IMR-90 (cell line): ENCODE results near the gene LYRM9. TPM values are rescaled to one million over a fixed set of nuclear protein-coding genes. Genes with fewer than 3 reads are reported as not detected.

Experiments
- ATAC-seq: fragments of 200-7000 bp; cut with Tn5 transposase; 2 replicates; pipeline ENCODE4 v1.9.1; 2020; ENCODE audit warnings: low read depth, mild to moderate bottlenecking, moderate library complexity
- BruUV-seq: library from RNA; stranded (reverse); fragments of 400-500 nt; replicated peaks from 2 replicates; lab custom pipeline; 2021; lab: Mats Ljungman, UMichigan
- CTCF ChIA-PET: fragments of 300-600 bp; formaldehyde crosslinking; extraction: SDS; loops from one replicate; lab custom pipeline; 2021; ENCODE audit warnings: antibody characterized with exemption; lab: Yijun Ruan, JAX
- POLR2A ChIA-PET: fragments of 300-600 bp; sonication (Branson Sonifier 250); formaldehyde crosslinking; loops from one replicate; lab custom pipeline; 2022; ENCODE audit warnings: antibody characterized with exemption; ENCODE audit not compliant: unreplicated experiment; lab: Charles Lee
- DNase-seq: peaks from one replicate; pipeline ENCODE4 v3.0.0; 2013
- H2AFZ ChIP-seq: replicated peaks from 2 replicates; pipeline ENCODE3; 2013; ENCODE audit warnings: low read length, mild to moderate bottlenecking; ENCODE audit not compliant: poor library complexity
- H2AK5ac ChIP-seq: 2 replicates; pipeline ENCODE4 v1.6.1; 2013; ENCODE audit warnings: low read depth, low read length, inconsistent platforms
- H2AK9ac ChIP-seq: replicated peaks from 2 replicates; pipeline ENCODE3; 2013; ENCODE audit warnings: mild to moderate bottlenecking, low read depth, low read length, moderate library complexity; ENCODE audit not compliant: poor library complexity
- H2BK120ac ChIP-seq: 2 replicates; pipeline ENCODE4 v1.6.1; 2013; ENCODE audit warnings: low read depth, low read length, inconsistent platforms
- H2BK15ac ChIP-seq: 3 replicates; pipeline ENCODE4 v1.6.1; 2013; ENCODE audit warnings: low read depth, low read length, inconsistent platforms
- H2BK20ac ChIP-seq: 2 replicates; pipeline ENCODE4 v1.6.1; 2013; ENCODE audit warnings: low read depth, mild to moderate bottlenecking, inconsistent platforms, low read length, moderate library complexity
- H2BK5ac ChIP-seq: 2 replicates; pipeline ENCODE4 v1.6.1; 2013; ENCODE audit warnings: mild to moderate bottlenecking, low read depth, low read length, inconsistent platforms; ENCODE audit not compliant: poor library complexity, severe bottlenecking
- H3K14ac ChIP-seq: replicated peaks from 2 replicates; pipeline ENCODE4 v1.6.1; 2013; ENCODE audit warnings: low read depth, low read length, inconsistent platforms
- H3K18ac ChIP-seq: 2 replicates; pipeline ENCODE4 v1.6.1; 2013; ENCODE audit warnings: low read depth, low read length, control low read depth
- H3K23ac ChIP-seq: 2 replicates; pipeline ENCODE4 v1.6.1; 2013; ENCODE audit warnings: low read depth, low read length, inconsistent platforms
- H3K27ac ChIP-seq: 2 replicates; pipeline ENCODE4 v1.5.1; 2013; ENCODE audit warnings: mild to moderate bottlenecking, control low read depth, low read length; ENCODE audit not compliant: insufficient read depth
- H3K27me3 ChIP-seq: 2 replicates; pipeline ENCODE4 v1.6.1; 2013; ENCODE audit warnings: low read length; ENCODE audit not compliant: control insufficient read depth, insufficient read depth
- H3K36me3 ChIP-seq: 2 replicates; pipeline ENCODE4 v1.6.1; 2013; ENCODE audit warnings: low read length, mixed read lengths; ENCODE audit not compliant: control insufficient read depth, insufficient read depth
- H3K4ac ChIP-seq: 2 replicates; pipeline ENCODE4 v1.6.1; 2013; ENCODE audit warnings: low read depth, low read length, inconsistent platforms
- H3K4me1 ChIP-seq: 2 replicates; pipeline ENCODE4 v1.6.1; 2013; ENCODE audit warnings: low read length, mixed read lengths; ENCODE audit not compliant: control insufficient read depth, insufficient read depth
- H3K4me2 ChIP-seq: 2 replicates; pipeline ENCODE4 v1.6.1; 2013; ENCODE audit warnings: low read depth, mild to moderate bottlenecking, control low read depth, low read length, moderate library complexity
- H3K4me3 ChIP-seq: 2 replicates; pipeline ENCODE4 v1.5.1; 2013; ENCODE audit warnings: low read depth, mild to moderate bottlenecking, control low read depth, low read length, moderate library complexity; ENCODE audit not compliant: insufficient read depth
- H3K56ac ChIP-seq: 2 replicates; pipeline ENCODE4 v1.6.1; 2013; ENCODE audit warnings: low read length, inconsistent platforms; ENCODE audit not compliant: insufficient read depth; ENCODE audit errors: extremely low read depth
- H3K79me1 ChIP-seq, 2 experiments: 2 replicates each; pipeline ENCODE4 v1.6.1; 2013; ENCODE audit warnings: low read length in 2 of 2, inconsistent platforms in 1 of 2, low read depth in 1 of 2
- H3K9ac ChIP-seq: 2 replicates; pipeline ENCODE4 v1.6.1; 2013; ENCODE audit warnings: low read depth, low read length, control low read depth
- H3K9me1 ChIP-seq: 2 replicates; pipeline ENCODE4 v1.6.1; 2013; ENCODE audit warnings: low read length, inconsistent platforms; ENCODE audit not compliant: insufficient read depth
- H3K9me3 ChIP-seq: 2 replicates; pipeline ENCODE4 v1.6.1; 2013; ENCODE audit warnings: low read length; ENCODE audit not compliant: control insufficient read depth, insufficient read depth
- H4K20me1 ChIP-seq: 2 replicates; pipeline ENCODE4 v1.6.1; 2013; ENCODE audit warnings: low read length, inconsistent platforms; ENCODE audit not compliant: insufficient read depth
- H4K5ac ChIP-seq: 2 replicates; pipeline ENCODE4 v1.6.1; 2013; ENCODE audit warnings: mild to moderate bottlenecking, low read depth, low read length, control low read depth
- H4K8ac ChIP-seq, 2 experiments: 2 replicates each; pipeline ENCODE4 v1.6.1; 2013; ENCODE audit warnings: low read depth in 2 of 2, low read length in 2 of 2, control low read depth in 1 of 2, inconsistent platforms in 1 of 2
- H4K91ac ChIP-seq: 2 replicates; pipeline ENCODE4 v1.6.1; 2013; ENCODE audit warnings: low read depth, low read length, inconsistent platforms; ENCODE audit not compliant: insufficient read depth
- BHLHE40 ChIP-seq: fragments of 150-350 bp; IDR thresholded peaks from 2 replicates; pipeline ENCODE4 v1.6.1; 2016; ENCODE audit warnings: mild to moderate bottlenecking, low read depth, low read length
- CEBPB ChIP-seq: IDR thresholded peaks from 2 replicates; pipeline ENCODE4 v1.6.1; 2012; ENCODE audit warnings: low read depth, low read length, improper control_type of control experiment
- CHD1 ChIP-seq: IDR thresholded peaks from 2 replicates; pipeline ENCODE4 v1.6.1; 2012; ENCODE audit warnings: low read depth, low read length, improper control_type of control experiment
- CTCF ChIP-seq: conservative IDR thresholded peaks from 2 replicates; pipeline ENCODE4 v1.5.1; 2012; ENCODE audit warnings: mild to moderate bottlenecking, low read depth, low read length, improper control_type of control experiment
- ELK1 ChIP-seq: fragments of 150-350 bp; IDR thresholded peaks from 2 replicates; pipeline ENCODE4 v1.6.1; 2016; ENCODE audit warnings: low read depth, mild to moderate bottlenecking, low read length, moderate library complexity, borderline replicate concordance
- FOS ChIP-seq: fragments of 150-350 bp; IDR thresholded peaks from 2 replicates; pipeline ENCODE4 v1.6.1; 2016; ENCODE audit warnings: low read depth, low read length
- MAFK ChIP-seq: IDR thresholded peaks from 2 replicates; pipeline ENCODE4 v1.6.1; 2012; ENCODE audit warnings: low read depth, low read length, improper control_type of control experiment
- MAZ ChIP-seq: IDR thresholded peaks from 2 replicates; pipeline ENCODE4 v1.6.1; 2012; ENCODE audit warnings: low read depth, mild to moderate bottlenecking, low read length, improper control_type of control experiment, moderate library complexity, borderline replicate concordance
- MXI1 ChIP-seq: IDR thresholded peaks from 2 replicates; pipeline ENCODE4 v1.6.1; 2012; ENCODE audit warnings: low read depth, mild to moderate bottlenecking, low read length, moderate library complexity, borderline replicate concordance
- NFE2L2 ChIP-seq: fragments of 150-350 bp; IDR thresholded peaks from 2 replicates; pipeline ENCODE4 v1.6.1; 2016; ENCODE audit warnings: low read depth, mild to moderate bottlenecking, low read length
- RCOR1 ChIP-seq: IDR thresholded peaks from 2 replicates; pipeline ENCODE4 v1.6.1; 2012; ENCODE audit warnings: mild to moderate bottlenecking, low read length, improper control_type of control experiment; ENCODE audit not compliant: insufficient replicate concordance
- SMC3 ChIP-seq: fragments of 150-350 bp; IDR thresholded peaks from 2 replicates; pipeline ENCODE4 v1.6.1; 2016; ENCODE audit warnings: low read depth, mild to moderate bottlenecking, antibody characterized with exemption, low read length, moderate library complexity
- WGBS, 2 experiments: methylation state at CpG; one replicate each; pipeline versions ENCODE4 v1.1.5 to v1.1.7; 2013; ENCODE audit warnings: missing lambda C conversion rate in 2 of 2; ENCODE audit not compliant: insufficient read length in 1 of 2; ENCODE audit errors: extremely low coverage in 2 of 2; 5-methylcytosine and 5-hydroxymethylcytosine counted together
- dilution Hi-C: fragments of 300-500 bp; cut with HindIII; formaldehyde crosslinking; loops from one replicate; pipeline ENCODE4 v1.14.3; 2018; ENCODE audit warnings: low sequenced_read_pairs; ENCODE audit not compliant: unreplicated experiment
- in situ Hi-C: fragments of 300-500 bp; cut with MboI; formaldehyde crosslinking; loops from 3 replicates; pipeline ENCODE4 v1.14.3; 2019; ENCODE audit warnings: low sequenced_read_pairs, inconsistent platforms, mixed read lengths
- intact Hi-C: fragments of 100-400 bp; cut with micrococcal nuclease; formaldehyde crosslinking; loops from 2 replicates; pipeline ENCODE4 v1.10.0; 2022
- polyA plus RNA-seq, 3 experiments: library from polyadenylated mRNA; depleted of rRNA; stranded (reverse); fragments of >200 nt; gene quantifications; 2 replicates each; pipeline ENCODE4 v1.2.3, GENCODE V29; 2012; ENCODE audit warnings: low replicate concordance in 1 of 3
- total RNA-seq: library from RNA; depleted of rRNA; stranded (reverse); fragments of >200 nt; gene quantifications from 2 replicates; pipeline ENCODE4 v1.2.3, GENCODE V29; 2012

LYRM9 gene
- total and polyA plus RNA-seq, 2 of the 4 experiments (the other 2 are of a cell fraction), result 3.2 to 4.8 TPM

DNA sequence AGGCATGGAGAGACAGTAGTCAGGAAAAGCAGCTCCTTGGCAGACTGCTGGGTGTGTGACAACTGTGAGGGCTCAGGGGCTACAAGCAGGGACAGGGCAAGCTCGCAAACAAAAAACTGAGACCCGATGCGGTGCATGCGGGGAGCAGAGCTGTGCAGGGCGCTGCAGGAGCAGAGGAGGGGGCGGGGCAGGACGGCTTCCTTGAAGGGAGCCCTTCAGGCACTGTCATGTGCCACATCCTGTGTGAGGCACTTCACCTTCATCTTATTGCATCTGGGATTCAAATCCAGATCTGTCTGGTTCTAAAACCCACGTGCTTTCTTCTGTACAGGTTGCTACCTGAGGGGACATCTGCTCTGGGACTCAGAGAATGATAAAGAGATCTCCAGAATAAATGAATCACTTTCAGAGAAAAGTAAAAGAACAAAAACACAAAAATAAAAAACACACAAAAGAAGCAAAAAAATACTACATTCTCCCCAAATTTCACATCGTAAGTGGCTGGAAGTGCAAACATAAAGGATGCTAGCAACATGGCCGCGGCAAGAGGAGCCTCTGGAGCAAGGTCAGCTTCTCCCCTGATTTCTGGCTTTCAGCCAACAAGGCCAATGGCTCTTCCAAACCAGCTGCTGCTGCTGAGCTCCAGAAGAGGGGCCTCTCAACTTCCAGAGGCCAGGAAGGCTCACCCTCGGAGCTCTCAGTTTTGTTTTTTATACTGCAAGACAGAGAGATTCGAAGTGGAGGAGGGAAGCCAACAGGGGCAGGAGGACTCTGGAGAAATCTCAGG, 14.2 kb downstream of the LYRM9 start (continued):
- TF ChIP-seq MXI1, result no peak

- Histone ChIP-seq H3K4me2 (no peak overlapping the region), H2AK5ac (no peak overlapping the region), H4K8ac (no peak overlapping the region), H2BK5ac (no peak overlapping the region), H3K27ac (no peak overlapping the region), H4K20me1 (no peaks in the 10 kb centered on the region), H4K5ac (no peak overlapping the region), H3K4me1 (no peaks in the 10 kb centered on the region), H3K79me1 (no peaks in the 10 kb centered on the region), H3K36me3 (no peaks in the 10 kb centered on the region), H2BK20ac (no peak overlapping the region), H2BK120ac (no peak overlapping the region), H3K23ac (no peak overlapping the region), H2BK15ac (no peak overlapping the region), H3K9me1 (no peaks in the 10 kb centered on the region; the same call in 1 of the 2 replicates), H3K9ac (no peak overlapping the region), H3K27me3 (no peaks in the 10 kb centered on the region; the same call in 1 of the 2 replicates), H3K14ac (no peak overlapping the region), H3K9me3 (no peaks in the 10 kb centered on the region), H3K4ac (no peak overlapping the region), H4K91ac (no peak overlapping the region), H3K4me3 (no peak overlapping the region), H2AFZ (peak overlapping the region; percentile 15), H3K56ac (no peak overlapping the region), H2AK9ac (no peak overlapping the region), H3K18ac (no peak overlapping the region)
- no TSS peak for BruUV-seq
- CTCF ChIA-PET, result no interaction called here
- no peak for TF ChIP-seq CTCF
- no peak for TF ChIP-seq MAFK
- TF ChIP-seq BHLHE40, result no peak
- no peak for TF ChIP-seq RCOR1
- TF ChIP-seq FOS, result no peak
- TF ChIP-seq CHD1, result no peak
- TF ChIP-seq MAZ, result no peak
- no peak for TF ChIP-seq SMC3
- TF ChIP-seq MXI1, result no peak
- no peak for TF ChIP-seq NFE2L2
- no peak for TF ChIP-seq ELK1
- no peak for TF ChIP-seq CEBPB
- in situ Hi-C loops, result no loop called here
- POLR2A ChIA-PET, result no interaction called here
- DNase-seq, result no peak
- dilution Hi-C loops, result no loop called here
- no peak for ATAC-seq
- no CpG with 5 or more reads among the region's 2 CpGs for WGBS, 2 experiments
- intact Hi-C loops, result no loop called here
Observed at GRCh38 chr17:27873746-27874145, 19.4 kb downstream of the LYRM9 start.
